ENCODE results near the gene CSAD.

Gene CSAD

GRCh38 chr12:53186745-53187144, 6.0 kb upstream of the CSAD start:
- no peak for DNase-seq (ENCODE audit: low read depth)

GRCh38 chr12:53185582-53186153, 4.9 kb upstream of the CSAD start:
- DNase-seq (ENCODE audit: low read depth), result no peak
- no peak for TF ChIP-seq CTCF (IDR thresholded peaks at IDR 0.05; ENCODE audit: low read length, missing control alignments)
- H3K4me3 ChIP-seq (replicated peaks; ENCODE audit: low read depth, low read length), result no peak overlapping the region

More at GRCh38 chr12:53186745-53187144, 6.0 kb upstream of the CSAD start:
- TF ChIP-seq CTCF (IDR thresholded peaks at IDR 0.05; ENCODE audit: low read length, missing control alignments), result no peak
- no peak overlapping the region for H3K4me3 ChIP-seq (replicated peaks; ENCODE audit: low read depth, low read length)

GRCh38 chr12:53184828-53185227, 4.1 kb upstream of the CSAD start:
- DNase-seq (ENCODE audit: low read depth), result no peak
- no peak for TF ChIP-seq CTCF (IDR thresholded peaks at IDR 0.05; ENCODE audit: low read length, missing control alignments)
- H3K4me3 ChIP-seq (replicated peaks; ENCODE audit: low read depth, low read length), result no peak overlapping the region

- peak; percentile 57 for DNase-seq (ENCODE audit: low read depth)
- TF ChIP-seq CTCF (IDR thresholded peaks at IDR 0.05; ENCODE audit: low read length, missing control alignments), result no peak
- peak overlapping the region; percentile 10 for H3K4me3 ChIP-seq (replicated peaks; ENCODE audit: low read depth, low read length)
Observed at GRCh38 chr12:53182903-53183302, 2.2 kb upstream of the CSAD start.

- DNase-seq (ENCODE audit: low read depth), result no peak
- no peak for TF ChIP-seq CTCF (IDR thresholded peaks at IDR 0.05; ENCODE audit: low read length, missing control alignments)
- H3K4me3 ChIP-seq (replicated peaks; ENCODE audit: low read depth, low read length), result peak overlapping the region; percentile 78
Observed at GRCh38 chr12:53181935-53182334, 1.2 kb upstream of the CSAD start.

GRCh38 chr12:53180931-53181645, 363 bp upstream of the CSAD start:
- peak overlapping the region; percentile 78 for H3K4me3 ChIP-seq (replicated peaks; ENCODE audit: low read depth, low read length)
- no peak for TF ChIP-seq CTCF (IDR thresholded peaks at IDR 0.05; ENCODE audit: low read length, missing control alignments)
- peak; percentile 70 for DNase-seq (ENCODE audit: low read depth)

Measured in fibroblast of pulmonary artery (primary cell).